Stimulated activated CD8-positive, alpha-beta memory T cell treated with anti-CD3 and anti-CD28 coated beads, Interleukin-4, amount 100 ng/mL, for 1 hour (primary cell): ENCODE results near the gene STXBP1.

ENCODE experiments used
- DNase-seq, 2 donors: peaks; one replicate each; pipeline ENCODE4 v3.0.0-alpha.2; 2020; ENCODE audit warnings: low read depth in 2 of 2, low spot score in 1 of 2

STXBP1 gene

DNA sequence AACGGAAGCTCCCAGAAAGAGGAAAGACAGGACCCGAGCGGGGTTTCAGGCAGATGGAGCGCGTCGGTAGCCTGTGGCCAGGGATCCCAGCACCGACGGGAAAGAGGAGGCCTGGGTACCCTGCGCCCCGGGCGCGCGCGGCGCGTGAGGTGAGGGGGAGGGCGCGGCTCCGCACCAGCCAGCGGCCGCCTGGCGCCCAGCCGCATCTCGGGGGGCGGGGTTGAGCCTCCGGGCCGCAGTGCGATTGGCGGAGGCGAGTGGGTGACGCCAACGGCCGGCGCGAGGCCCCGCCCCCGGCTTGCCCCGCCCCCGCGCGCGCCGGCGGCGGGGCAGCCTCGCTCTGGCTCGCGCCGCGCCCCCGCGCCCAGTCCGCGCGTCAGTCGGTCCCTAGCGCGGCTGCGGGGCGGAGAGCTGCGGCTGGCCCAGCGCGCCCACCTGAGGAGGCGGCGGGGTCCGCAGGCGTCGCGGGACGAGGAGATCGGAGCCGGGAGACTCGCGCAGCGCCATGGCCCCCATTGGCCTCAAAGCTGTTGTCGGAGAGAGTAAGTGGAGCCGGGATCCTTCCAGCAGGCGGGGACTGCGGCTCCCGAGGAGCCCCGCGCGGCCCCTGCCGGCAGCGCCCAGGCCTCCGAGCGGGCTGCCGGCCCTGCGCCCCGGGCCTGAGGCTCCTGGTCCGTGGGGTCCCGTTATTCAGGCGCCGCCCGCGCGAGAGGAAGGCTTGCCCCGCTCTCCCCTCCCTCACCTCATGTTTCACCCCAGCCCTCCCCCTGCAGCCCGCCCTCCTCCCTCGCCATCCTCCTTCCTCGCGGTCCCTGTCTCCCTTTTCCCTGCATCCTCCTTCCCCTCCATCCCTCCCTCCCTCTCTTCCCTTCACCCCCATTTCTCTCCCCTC, at the start of gene STXBP1:
Gene STXBP1 (plus strand): TSS at position 379 of the 892 bp plus-strand sequence. CDS start 127 bp downstream, at position 506.
- peak; percentile 60 to 75 for DNase-seq

DNA sequence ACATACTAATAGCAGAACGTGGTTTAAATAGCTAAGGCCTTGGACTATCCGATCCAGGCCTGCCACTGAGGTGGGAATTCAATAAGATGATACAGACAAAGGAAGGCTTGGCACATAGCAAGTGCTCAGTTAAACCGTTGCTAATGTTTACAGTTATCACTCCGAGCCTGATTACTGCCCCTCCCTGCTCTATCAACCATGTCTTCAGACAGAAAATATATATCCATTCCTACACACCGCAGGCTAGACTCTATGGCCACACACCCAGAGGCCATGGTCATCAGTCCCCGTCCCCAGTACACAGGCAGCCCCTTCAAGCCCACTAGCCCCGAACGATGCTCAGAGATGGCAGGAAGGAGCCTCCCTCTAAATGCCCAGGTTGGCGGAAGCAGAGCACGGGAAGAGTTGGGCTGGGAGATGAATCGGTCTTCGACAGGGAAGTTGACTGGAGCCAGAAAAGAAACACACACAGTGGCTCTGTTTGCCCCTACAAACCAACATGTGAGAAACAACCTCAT, 49.7 kb upstream of the STXBP1 start:
- DNase-seq, result no peak

DNA sequence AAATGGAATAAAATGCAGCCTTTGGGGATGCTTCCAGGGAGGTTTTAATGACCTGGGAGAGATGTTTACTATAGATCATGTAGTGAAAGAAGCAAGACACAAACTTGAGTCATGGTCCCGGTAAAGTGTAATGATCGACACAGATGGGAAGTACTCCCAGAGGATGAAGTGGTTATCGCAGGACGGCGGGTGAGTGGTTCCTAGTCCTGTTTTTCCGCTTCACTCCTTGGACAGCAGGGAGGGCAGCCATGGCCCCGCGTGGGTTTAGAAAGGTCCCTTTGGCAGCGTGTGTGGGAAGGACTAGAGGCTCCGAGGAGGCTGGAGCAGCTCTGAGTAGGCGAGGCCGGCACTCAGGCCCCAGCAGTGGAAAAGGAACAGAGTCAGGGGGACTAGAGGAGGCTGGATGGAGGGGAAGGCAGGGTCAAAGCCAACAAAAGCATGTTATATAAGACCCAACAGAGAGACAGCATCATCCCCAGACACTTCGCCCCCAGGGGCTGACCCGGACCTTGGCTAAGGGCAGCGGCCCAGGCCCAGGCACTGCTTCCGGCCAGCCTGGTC, 49.2 kb upstream of the STXBP1 start:
- no peak for DNase-seq

DNA sequence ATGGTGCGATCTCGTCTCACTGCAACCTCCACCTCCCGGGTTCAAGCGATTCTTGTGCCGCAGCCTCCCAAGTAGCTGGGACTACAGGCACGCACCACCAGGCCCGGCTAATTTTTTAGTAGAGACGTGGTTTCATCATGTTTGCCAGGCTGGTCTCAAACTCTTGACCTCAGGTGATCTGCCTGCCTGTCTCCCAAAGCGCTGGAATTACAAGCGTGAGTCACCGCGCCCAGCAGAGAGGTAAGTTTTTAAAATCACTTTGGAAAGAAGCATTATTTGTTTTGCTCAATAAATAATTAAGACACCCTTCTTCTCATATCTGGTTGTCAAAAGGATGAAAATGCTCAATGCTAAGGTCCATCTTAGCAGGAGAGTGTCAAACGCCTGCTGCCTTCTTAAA, 48.5 kb upstream of the STXBP1 start:
- no peak for DNase-seq

DNA sequence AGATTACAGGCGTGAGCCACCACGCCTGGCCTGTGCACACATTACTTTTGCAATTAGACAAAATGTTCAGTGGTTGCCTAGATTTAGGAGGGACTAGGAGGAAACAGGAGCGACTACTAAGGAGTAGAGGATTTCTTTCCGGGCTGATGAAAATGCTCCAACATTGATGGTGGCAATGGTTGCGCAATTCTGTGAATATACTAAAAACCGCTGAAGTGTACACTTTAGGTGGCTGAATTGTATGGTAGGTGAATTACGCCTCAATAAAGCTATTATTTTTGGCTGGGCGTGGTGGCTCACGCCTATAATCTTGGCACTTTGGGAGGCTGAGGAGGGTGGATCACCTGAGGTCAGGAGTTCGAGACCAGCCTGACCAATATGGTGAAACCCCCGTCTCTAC, 46.8 kb upstream of the STXBP1 start:
- DNase-seq, result no peak

DNA sequence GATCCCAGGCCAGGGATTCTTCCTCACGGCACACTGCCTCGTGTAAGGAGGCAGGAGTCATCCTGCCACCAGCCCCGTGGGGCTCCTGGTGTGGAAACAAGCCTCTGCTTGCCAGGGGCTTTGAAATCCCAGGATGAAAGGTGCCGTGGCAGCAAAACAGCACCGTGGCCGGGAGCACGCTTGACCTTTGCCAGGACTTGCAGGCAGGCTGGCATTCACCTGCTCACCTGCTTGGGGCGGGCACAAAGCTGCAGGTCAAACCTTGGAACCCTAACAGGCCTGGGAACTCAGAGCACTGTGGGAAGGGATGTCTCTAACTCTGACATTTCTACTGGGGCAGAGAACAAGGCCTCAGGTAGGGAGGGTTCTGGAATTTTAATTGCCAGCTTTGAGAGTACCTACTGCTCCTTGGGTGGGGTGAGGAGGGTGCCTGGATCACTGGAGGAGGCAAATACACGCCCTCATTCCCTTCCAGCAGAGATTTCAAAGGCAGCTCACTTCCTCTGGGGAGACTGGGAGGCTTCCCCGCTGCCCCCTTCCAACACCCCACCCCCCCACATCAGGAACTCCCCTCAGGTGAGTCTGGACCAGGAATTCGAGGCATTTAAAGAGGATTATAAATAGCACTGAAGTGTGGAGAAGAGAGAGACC, 45.6 kb upstream of the STXBP1 start:
- no peak for DNase-seq

DNA sequence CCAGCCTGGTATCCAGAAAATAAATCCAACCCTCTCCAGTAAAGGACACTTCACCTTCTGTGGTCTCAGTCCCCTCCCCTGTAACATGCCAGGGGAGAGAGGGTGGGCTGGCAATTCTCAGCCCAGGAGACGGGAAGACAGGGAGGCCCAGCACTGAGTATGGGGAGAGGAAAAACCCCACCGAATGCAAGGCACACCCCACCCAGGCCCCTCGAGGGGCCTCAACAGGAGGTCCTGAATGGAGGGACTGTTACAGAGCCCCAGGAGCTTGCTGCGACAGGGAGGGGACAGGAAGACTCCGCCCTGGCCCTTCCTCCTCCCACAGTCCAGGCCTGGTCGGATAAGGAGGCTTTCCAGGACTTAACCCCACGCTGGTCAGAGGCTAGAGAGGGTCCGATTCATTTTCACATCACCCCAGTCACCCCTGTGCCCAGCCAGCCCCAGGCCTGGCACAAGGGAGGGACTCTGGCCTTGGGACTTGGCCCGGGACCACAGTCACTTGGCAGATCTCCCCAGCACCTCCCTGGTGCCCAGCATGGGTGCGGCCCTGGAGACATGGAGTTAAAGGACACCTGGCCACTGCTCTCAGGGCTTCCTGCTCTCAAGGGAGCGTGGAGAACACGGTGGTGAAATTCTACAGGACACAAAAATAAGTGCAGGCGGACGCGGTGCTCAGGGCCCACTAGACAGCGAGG, 44.9 kb upstream of the STXBP1 start:
- DNase-seq, result no peak

DNA sequence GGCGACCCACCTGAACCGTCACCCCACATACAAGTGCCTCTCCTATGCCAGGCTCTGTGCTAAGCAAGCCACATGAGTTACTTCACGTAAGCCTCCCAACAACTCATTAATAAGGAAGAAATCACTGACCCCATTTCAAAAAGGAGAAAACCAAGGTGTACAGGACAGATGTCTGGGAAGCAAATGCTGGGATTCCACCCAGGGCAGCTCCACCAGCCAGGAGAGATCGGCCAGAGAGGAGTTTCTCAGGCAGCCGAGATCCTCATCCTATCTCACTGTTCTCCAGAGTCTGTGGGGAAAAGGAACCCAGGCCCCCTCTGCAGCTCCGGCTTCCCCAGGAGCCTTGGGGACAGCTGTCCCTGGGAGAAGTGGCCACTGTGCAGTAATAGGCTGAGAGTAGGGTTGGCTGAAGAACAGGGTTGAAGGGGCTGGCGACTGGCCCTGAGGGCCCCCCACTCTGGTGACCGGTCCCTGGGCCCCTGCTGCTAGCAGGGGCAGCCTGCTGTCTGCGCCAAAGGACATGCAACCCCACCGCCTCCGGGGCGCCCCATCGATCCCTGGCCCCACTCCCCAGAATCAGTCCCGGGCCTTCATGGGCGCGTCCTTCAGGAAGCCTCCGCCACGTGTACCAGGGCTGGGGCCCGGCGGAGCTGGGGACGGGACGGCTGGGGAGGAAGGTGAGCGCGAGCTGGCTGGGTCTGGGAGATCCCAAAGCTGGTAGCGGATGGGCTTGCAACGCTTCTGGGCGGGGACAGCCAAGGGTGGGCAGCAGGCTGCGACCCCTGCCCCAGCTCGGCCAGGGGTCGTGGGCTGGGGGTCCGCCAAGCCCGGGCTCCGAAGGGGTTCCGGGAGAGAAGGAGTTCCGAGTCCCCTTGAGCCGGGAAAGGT, 44.1 kb upstream of the STXBP1 start:
- DNase-seq, result no peak

DNA sequence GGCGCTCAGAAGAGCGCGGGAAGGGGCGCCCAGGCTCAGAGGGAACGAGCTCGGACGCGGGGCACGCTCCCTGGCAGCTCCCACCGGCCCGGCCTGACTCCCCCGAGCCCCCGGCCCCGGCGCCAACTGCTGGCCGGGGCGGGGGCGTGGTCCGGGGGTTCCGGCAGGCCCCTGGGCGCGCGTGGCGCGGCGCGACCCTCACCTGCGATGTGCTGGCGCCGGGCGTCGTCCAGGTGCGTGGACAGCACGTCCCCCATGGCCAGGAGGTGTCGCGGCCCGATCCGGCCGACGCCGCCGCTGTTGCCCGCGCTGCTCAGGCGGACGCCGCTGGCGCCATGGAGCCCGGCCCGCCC, 43.5 kb upstream of the STXBP1 start:
- no peak for DNase-seq

DNA sequence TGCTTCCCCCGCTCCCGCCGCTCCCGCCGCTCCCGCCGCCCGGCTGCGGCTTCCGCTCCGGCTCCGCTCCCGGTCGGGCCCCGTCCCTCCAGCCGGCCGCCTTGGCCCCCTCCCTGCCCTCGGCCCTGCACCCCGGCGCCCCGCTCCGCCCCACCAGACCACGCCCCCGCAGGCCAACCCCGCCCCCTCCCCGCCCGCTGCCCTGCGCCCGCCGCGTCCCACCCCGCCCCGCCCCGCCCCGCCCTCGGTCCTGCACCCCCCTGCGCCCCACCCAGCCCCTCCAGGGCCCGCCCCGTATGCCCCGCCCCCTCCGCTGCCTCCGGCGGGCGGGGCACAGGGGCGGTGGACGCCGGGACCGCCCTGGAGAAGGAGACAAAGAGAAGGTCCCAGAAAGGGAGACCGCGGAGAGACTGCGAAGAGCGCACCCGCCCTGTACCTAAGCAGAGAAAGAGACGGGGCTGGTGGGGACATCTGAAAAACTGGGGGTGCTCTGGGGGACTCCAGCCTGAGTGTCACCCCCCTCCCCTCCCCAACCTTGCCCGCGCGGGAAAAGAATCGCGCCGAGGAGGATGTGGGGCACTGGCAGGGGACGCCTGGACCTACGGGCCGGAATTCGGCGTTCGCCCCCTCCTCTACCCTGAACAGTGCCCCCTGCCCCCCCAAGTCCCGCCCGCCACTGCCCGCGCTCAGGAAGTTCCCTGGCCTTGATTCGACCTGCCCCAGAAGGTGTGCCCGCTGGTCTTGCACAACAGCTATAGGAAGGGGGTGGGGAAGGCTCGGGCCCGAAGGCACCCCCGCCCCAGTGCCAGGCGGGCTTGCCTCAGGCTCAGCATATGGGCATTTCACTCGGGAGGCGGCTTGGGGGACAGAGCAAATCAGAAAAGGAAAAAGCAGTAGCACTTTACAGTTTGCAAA, 42.8 kb upstream of the STXBP1 start:
- peak; percentile 49 to 66 for DNase-seq

DNA sequence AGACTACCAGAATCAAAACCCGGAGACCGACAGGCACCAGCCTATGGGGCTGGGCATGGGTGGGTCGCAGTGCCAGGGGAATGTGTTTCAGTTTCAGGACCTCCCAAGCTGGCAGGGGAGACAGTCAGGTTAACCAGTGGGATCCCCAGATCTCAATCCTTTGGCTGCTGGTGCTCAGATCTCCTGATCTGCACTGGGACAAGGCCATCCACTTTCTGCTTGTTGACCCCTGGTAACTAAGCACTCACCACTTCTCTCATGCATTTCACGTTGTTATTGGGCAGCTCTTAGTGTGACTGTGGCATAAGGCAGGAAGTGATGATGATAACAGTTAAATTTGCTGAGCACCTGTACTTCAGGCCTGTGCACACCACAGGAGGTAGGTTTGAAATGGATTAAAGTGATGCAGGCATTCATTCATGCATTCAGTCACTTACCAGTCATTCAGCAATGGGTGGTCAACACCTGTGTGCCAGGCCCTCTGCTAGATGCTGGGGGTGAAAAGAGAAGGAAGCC, 42.1 kb upstream of the STXBP1 start:
- DNase-seq, result no peak

DNA sequence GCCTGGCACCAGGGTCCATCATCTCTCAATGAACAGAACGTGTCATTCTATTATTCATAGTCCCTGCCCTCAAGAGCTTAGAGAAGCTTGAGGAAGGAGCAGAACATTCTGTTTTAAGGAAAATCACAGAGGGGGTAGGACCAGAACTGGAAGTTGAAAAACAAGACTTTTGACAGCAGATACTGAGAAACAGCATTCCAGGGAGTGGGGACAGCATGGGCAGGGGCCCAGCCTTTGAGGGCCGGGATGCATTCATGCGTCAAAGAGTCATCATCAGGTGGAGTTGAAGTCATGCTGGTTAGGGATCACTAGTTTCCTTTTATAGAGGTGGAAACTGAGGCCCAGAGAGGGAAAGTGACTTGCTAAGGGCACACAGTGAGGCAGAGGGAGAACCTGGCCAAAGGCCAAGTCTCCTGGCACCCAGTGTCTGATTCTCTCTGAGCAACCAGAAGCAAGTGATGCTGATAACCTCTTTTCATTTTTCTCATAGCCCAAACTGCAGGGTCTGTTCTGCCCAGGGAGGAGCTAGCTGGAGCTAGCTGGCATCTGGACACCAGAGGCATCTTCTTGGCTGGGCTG, 41.5 kb upstream of the STXBP1 start:
- no peak for DNase-seq

DNA sequence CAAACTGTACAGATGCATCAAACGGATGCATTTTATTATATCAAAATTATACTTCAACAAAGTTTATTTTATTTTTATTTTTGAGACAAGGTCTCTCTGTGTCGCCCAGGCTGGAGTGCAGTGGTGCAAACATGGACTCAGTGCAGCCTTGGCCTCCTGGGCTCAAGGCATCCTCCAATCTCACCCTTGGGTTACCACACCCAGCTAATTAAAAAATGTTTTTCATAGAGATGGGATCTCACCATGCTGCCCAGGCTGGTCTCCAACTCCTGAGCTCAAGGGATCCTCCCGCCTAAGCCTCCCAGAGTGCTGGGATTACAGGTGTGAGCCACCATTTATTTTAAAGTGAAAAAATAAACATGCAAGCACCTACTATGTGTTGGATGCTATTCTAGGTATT, 40.1 kb upstream of the STXBP1 start:
- no peak for DNase-seq

DNA sequence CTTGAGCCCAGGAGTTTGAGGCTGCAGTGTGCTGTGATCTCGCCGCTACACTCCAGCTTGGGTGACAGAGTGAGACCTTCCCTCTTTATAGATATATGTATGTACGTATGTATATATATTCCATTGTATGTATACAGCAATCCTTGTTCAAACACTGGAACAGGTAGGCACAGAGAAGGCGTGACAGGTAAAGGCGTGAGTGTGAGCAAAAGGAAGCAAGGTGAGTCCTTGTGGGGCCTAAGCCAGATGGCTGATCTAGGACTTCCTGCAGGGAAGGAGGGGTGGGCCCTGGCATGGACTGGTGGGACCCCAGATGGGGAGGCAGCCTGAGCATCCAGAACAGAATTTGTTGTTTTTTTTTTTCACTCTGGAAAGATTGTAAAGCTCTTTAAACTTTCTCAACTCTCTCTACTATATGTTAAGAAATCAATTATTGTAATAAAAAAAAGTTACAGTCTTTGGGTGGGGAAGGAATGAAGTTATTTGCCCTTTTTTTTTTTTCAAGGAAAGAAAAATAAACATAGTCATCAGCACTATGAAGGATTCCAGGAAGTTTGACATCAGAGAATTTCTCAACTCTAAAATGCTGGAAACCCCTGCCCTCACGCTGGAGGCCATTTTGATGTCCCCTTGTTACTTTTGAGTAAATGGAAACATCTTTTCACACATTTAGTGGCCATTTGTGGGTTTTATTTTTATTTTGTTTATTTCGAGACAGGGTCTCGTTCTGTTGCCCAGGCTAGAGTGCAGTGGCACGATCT, 38.9 kb upstream of the STXBP1 start:
- DNase-seq, result no peak

DNA sequence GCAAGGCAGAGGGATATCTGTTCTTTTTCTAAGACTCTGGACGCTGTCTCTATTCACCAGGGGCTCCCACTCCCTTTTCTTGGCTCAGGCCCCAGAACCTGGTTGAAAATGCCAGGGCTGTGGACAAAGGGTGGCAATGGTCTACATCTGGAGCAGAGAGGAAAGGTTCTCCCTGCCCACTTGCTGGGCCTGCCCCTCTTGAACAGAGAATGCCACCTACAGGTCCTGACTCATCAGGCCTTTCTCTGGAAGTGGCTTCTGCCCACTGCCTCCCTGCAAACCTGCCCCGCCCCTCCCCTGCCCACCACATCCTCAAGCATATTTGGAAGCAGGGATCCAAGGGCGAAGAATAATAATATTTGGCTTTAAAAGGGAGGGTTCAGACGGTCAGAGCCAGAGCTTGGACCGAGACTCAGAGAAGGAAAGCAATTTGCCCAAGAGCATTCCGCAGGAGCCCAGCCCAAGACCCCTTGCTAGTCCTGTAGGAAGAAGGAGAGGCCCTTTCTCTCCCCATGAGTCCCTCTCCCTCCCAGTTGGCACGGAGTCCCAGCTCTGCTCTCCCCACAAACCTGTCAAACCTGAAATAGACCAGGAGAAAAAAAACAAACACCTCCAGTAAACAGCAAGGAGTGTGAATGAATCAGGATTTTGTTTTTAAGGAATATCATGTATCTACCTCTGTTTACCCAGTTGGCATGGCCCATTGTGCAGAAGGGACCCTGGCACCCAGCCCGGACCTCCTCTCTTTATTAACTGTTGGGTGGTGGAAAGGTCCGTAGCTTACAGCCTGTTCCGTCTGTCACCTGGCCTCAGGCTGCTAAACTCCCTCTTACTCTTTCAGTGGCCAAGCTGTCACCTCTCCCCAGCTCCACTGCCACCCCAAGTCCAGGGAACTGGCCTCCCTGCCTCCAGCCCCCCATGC, 37.7 kb upstream of the STXBP1 start:
- DNase-seq, result no peak

DNA sequence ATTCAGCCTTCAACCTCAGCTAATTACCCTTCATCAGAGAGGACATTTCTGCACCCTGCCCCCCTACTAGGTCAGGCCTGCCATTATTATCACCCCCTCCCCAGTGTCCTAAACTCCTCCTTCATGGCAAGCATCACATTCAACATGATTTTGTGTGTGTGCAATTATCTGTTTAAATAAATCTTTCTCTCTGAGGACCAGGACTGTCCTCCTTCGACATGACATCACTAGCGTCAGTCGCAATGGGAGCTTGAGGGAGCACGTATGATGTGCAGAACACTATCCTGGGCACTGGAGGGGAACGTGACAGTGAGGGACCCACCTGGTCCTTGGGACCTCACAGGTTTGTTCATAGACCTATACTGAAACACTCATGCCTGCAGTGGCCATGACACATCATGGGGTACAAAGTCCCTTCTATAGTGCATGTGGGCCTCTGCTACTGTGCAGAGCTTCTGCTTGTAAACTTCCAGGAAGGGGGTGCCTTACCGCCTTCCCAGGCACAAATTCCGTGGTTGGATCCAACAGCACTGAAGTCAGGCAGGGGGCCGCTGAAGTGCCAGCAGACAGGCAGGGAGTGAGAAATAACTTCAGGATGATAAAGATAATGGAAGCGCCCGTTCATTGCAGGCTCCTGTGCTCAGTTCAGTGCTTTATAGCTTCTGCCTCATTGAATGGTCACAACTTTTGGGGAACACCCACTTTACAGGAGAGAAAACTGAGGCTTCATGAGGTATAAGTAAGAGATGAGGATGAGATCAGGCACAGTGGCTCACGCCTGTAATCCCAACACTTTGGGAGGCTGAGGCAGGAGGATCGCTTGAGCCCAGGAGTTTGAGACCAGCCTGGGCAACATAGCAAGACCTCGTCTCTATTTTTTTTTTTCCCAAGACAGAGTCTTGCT, 36.0 kb upstream of the STXBP1 start:
- DNase-seq, result no peak
